HG03442 (cell line): ENCODE data around the gene CRYBG1.
A peak's percentile ranks its signal among the peaks of the same experiment; 100 is the strongest.

Experiments used
- ATAC-seq: cut with Tn5 transposase; IDR thresholded peaks from one replicate; pipeline ENCODE4 v1.9.1; 2021; ENCODE audit warnings: mild to moderate bottlenecking, moderate library complexity; ENCODE audit not compliant: unreplicated experiment

Gene CRYBG1, protein sequence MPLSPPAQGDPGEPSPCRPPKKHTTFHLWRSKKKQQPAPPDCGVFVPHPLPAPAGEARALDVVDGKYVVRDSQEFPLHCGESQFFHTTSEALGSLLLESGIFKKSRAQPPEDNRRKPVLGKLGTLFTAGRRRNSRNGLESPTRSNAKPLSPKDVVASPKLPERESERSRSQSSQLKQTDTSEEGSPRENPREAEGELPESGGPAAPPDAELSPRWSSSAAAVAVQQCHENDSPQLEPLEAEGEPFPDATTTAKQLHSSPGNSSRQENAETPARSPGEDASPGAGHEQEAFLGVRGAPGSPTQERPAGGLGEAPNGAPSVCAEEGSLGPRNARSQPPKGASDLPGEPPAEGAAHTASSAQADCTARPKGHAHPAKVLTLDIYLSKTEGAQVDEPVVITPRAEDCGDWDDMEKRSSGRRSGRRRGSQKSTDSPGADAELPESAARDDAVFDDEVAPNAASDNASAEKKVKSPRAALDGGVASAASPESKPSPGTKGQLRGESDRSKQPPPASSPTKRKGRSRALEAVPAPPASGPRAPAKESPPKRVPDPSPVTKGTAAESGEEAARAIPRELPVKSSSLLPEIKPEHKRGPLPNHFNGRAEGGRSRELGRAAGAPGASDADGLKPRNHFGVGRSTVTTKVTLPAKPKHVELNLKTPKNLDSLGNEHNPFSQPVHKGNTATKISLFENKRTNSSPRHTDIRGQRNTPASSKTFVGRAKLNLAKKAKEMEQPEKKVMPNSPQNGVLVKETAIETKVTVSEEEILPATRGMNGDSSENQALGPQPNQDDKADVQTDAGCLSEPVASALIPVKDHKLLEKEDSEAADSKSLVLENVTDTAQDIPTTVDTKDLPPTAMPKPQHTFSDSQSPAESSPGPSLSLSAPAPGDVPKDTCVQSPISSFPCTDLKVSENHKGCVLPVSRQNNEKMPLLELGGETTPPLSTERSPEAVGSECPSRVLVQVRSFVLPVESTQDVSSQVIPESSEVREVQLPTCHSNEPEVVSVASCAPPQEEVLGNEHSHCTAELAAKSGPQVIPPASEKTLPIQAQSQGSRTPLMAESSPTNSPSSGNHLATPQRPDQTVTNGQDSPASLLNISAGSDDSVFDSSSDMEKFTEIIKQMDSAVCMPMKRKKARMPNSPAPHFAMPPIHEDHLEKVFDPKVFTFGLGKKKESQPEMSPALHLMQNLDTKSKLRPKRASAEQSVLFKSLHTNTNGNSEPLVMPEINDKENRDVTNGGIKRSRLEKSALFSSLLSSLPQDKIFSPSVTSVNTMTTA (N-terminal part only)

GRCh38 chr6:106360410-106360988 lies at the start of gene CRYBG1:
CRYBG1 (plus strand) TSS chr6:106360717; CDS start chr6:106360909, 192 bp downstream.
- ATAC-seq: peak; percentile 76

DNA sequence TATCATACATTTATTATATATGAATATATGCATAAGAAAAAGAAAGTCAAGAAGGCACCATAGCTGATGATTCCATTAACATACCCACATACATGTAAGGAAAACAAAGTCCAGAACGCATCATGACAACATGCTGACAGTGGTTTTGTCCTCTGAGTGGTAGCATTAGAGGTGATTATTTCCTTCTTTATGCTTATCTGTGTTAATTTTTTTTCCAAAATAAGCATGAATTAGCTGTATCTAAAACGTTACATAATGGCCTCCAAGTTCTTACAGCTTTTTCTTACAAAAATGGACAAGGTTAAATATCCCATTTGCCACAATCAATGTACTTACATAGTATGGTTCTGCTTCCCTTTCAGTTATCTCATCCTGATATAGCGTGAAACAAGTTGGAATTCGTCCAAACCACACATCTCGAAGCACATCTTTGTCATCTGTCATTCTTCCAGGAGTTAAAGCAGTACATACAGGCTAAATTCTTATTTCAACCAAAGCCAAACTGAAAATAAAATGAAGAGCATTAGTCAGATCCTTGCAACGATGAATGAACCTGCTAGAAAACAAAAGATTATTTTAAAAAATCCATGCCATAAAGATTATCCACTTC lies 44.6 kb upstream of the CRYBG1 start:
- ATAC-seq: no peak

- no peak for ATAC-seq
Measured at GRCh38 chr6:106316375-106316766, 44.1 kb upstream of the CRYBG1 start.

GRCh38 chr6:106318061-106318460 lies 42.5 kb upstream of the CRYBG1 start:
- no peak for ATAC-seq

- no peak for ATAC-seq
Measured at GRCh38 chr6:106318851-106319250, 41.7 kb upstream of the CRYBG1 start.

DNA sequence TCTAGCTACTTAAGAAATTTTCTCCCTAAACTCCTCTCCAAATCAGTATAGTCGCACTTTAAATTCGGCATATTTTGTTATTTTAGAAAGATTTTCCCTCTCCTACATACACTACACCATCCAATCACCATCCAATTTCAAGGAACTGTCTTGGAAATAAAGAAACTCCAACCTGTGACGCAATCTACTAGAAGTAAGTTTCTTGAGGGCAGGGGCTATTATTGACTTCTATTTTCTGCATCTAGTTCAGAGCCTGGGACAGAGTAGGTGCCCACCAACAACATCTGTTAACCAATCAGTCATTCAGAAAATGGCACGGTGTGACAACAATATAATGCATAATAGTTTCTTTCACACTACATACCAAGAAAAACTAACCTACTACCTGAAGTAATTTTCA lies 38.6 kb upstream of the CRYBG1 start:
- no peak for ATAC-seq

- no peak for ATAC-seq
Measured at GRCh38 chr6:106324726-106325335, 35.7 kb upstream of the CRYBG1 start.

- ATAC-seq: peak; percentile 95
Measured at GRCh38 chr6:106325336-106326178, 35.0 kb upstream of the CRYBG1 start, which contains the start of gene ATG5. ATG5 (minus strand) TSS chr6:106325760; CDS start chr6:106316208, 9,552 bp downstream.

DNA sequence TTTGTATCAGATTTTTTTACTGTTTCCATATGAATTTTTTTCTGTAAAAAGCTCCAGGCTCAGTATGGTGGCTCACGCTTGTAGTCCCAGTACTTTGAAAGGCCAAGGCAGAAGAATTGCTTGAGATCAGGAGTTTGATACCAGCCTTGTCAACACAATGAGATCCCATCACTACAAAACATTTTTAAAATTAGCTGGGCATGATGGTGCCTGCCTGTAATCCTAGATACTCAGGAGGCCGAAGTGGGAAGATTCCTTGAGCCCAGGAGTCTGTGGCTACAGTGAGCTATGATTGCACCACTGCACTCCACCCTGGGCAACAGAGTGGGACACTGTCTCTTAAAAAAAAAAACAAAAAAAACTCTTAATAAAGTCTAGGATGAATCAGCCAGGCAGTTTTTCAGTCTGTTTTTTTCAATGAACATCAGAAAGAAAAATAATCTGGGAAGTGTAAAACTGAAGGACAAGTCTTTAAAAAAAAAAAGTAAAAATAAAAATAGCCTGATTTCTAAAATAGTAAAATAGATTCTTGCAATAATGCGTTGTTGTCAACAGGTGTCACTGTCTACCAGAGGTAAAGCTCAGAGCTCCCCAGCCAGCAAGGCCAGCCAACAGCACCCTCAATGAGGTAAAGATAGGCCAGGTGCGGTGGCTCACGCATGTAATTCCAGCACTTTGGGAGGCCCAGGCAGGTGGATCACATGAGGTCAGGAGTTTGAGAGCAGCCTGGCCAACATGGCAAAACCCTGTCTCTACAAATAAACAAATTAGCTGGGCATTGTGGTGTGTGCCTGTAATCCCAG lies 25.7 kb upstream of the CRYBG1 start:
- ATAC-seq: no peak

DNA sequence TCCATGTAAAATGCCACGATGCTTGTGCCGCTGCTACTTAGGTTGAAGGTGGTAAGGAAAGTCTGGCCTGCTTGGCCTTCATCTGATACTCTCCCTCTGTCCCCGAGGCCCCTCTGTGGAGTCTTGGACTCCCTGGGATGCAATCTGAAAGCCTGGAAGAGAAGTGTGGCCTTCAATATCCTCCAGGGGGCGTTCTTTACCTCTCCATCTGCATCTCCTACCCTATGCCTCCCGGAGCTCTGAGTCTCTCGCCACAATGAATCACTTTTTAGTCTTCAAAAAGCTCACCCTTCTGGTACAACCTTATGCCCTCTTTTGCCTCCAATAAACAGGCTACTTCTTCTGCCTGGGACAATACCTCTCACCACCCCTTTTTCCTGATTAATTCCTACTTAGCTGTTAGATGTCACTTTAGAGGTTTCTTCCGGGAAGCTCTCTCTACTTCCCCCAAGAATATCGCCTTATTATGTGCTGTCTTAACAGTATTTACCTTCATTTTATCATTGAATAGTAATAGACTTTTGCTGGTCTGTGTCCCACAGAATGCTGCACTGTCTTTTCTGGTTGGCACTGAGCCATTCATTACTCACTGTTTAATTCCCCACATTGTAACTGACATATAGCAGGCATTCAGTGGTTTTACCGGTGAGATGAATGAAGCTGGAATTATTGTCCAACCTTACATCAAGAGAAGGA lies 21.0 kb upstream of the CRYBG1 start:
- ATAC-seq: no peak

DNA sequence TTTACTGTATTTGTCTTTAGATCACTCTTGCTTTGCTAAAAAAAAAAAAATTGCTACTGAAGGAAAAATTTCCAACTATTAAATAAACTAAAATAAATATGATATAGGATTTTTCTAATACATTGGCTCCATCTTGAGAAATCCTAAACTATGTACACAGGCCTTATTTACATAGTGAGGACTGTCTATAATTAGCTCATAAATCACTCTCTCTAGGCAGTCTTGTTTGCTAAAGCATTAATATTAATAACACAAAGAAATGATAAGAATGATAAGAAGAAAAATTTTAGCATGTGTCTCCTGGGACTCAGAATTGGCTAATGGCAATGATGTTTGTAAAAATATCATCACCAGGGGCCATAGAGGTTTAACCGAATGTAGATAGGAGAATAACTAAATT lies 13.3 kb upstream of the CRYBG1 start:
- ATAC-seq: no peak

DNA sequence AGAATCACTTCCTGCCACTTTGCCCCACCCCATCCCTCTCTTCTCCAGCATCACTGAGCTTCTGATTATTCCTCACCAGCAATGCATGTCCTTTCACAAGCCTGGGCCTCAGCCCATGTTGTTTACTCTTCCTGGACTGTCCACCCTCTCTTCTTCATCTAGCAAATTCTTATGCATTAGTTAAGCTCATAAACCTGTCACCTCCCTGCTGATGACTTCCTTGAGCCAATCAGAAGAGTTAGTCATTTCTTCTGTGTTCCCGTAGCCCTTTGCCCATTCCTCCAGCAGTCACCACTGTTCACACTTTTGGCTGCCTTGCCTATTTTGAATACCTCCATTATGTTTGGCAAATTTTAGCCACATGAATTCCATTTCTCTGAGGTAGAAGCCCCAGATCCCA lies 4.1 kb upstream of the CRYBG1 start:
- ATAC-seq: no peak

DNA sequence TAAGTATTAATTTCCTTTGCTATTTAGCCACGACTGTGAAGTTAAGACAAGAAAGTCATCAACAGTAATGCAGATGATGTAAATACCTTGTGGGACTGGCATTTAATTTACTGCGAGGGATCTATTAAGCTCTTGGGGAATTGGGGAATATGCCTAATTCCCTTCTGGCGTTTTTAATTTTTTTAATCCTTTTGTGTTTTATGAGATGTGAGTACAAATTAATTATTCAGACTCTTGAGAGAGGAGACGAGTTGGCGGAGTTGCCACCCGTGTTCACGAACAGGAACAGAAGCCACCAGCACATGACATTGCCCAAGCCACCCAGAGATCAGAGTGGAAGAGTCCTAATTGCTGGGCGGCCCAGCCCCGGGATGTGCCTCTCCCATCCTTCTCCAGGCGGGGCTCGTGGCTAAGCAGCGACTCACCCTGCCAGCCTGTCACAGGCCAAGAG lies 533 bp upstream of the CRYBG1 start:
- peak; percentile 14 for ATAC-seq

GRCh38 chr6:106360989-106361430 lies 493 bp downstream of the CRYBG1 start:
- ATAC-seq: peak; percentile 24

- ATAC-seq: no peak
Measured at GRCh38 chr6:106363401-106364138, 3.1 kb downstream of the CRYBG1 start.

GRCh38 chr6:106369739-106370138 lies 9.2 kb downstream of the CRYBG1 start:
- no peak for ATAC-seq

- ATAC-seq: no peak
Measured at GRCh38 chr6:106370639-106371038, 10.1 kb downstream of the CRYBG1 start.
